ENCODE measurements around the gene CXCL11.

CXCL11 gene

GRCh38 chr4:76060506-76060905 is 24.6 kb upstream of the CXCL11 start:
- TF ChIP-seq ESRRG (CRISPR knock-in tag; IDR thresholded peaks at IDR 0.05) (no peak), PPARA (CRISPR knock-in tag; IDR thresholded peaks at IDR 0.05; ENCODE audit: borderline replicate concordance) (no peak), SNAI2 (CRISPR knock-in tag; IDR thresholded peaks at IDR 0.05) (no peak), ZNF8 (CRISPR knock-in tag; IDR thresholded peaks at IDR 0.05) (no peak), ISL1 (CRISPR knock-in tag; IDR thresholded peaks at IDR 0.05) (no peak), TOX (CRISPR knock-in tag; IDR thresholded peaks at IDR 0.05; ENCODE audit: borderline replicate concordance) (no peak), RARB (CRISPR knock-in tag; IDR thresholded peaks at IDR 0.05) (no peak), ZC3H10 (CRISPR knock-in tag; IDR thresholded peaks at IDR 0.05) (no peak), BACH2 (CRISPR knock-in tag; IDR thresholded peaks at IDR 0.05; ENCODE audit: borderline replicate concordance) (no peak), CSRNP3 (CRISPR knock-in tag; IDR thresholded peaks at IDR 0.05) (no peak), POU6F1 (CRISPR knock-in tag; IDR thresholded peaks at IDR 0.05; ENCODE audit: borderline replicate concordance, low read depth) (no peak), GLIS3 (CRISPR knock-in tag; IDR thresholded peaks at IDR 0.05) (no peak), CREB5 (CRISPR knock-in tag; IDR thresholded peaks at IDR 0.05; ENCODE audit: low read depth) (no peak), TSHZ2 (CRISPR knock-in tag; IDR thresholded peaks at IDR 0.05) (no peak), ZFP3 (CRISPR knock-in tag; IDR thresholded peaks at IDR 0.05) (no peak), TCF4 (CRISPR knock-in tag; IDR thresholded peaks at IDR 0.05; ENCODE audit: borderline replicate concordance) (no peak), OSR1 (CRISPR knock-in tag; IDR thresholded peaks at IDR 0.05) (no peak), ARNTL (CRISPR knock-in tag; IDR thresholded peaks at IDR 0.05; ENCODE audit: borderline replicate concordance, low read depth) (no peak), ZNF70 (CRISPR knock-in tag; IDR thresholded peaks at IDR 0.05) (no peak)
- no peak for ATAC-seq

GRCh38 chr4:76059750-76060149 is 23.9 kb upstream of the CXCL11 start:
- TF ChIP-seq BACH2 (CRISPR knock-in tag; IDR thresholded peaks at IDR 0.05; ENCODE audit: borderline replicate concordance) = no peak
- no peak for TF ChIP-seq PATZ1 (CRISPR knock-in tag; IDR thresholded peaks at IDR 0.05; ENCODE audit: borderline replicate concordance)
- TF ChIP-seq ZNF8 (CRISPR knock-in tag; IDR thresholded peaks at IDR 0.05) = no peak
- no peak for TF ChIP-seq ISL1 (CRISPR knock-in tag; IDR thresholded peaks at IDR 0.05)
- no peak for TF ChIP-seq CREB5 (CRISPR knock-in tag; IDR thresholded peaks at IDR 0.05; ENCODE audit: low read depth)
- TF ChIP-seq ESRRG (CRISPR knock-in tag; IDR thresholded peaks at IDR 0.05) = no peak
- ATAC-seq = no peak
